Endothelial cell of umbilical vein (primary cell): ENCODE measurements around the gene PLCH1. TPM values are rescaled to one million over a fixed set of nuclear protein-coding genes. Genes with fewer than 3 reads are reported as not detected.

Experiments used
- BruUV-seq: library from RNA; stranded (reverse); fragments of 400-500 nt; replicated peaks from 2 replicates; lab custom pipeline; 2021; lab: Mats Ljungman, UMichigan
- CTCF ChIA-PET: fragments of 300-600, 350-600 bp; sonication (Branson Sonifier 250); formaldehyde crosslinking; loops from one replicate; lab custom pipeline; 2021; ENCODE audit warnings: antibody characterized with exemption, inconsistent platforms; lab: Charles Lee
- POLR2A ChIA-PET: fragments of 300-600, 350-600 bp; sonication (Branson Sonifier 250); formaldehyde crosslinking; loops from one replicate; lab custom pipeline; 2021; ENCODE audit warnings: antibody characterized with exemption, inconsistent platforms; lab: Charles Lee
- DNase-seq: peaks from one replicate; pipeline ENCODE4 v3.0.0-alpha.2; 2011; ENCODE audit warnings: low read depth, low spot score
- FAIRE-seq: peaks from 2 replicates; lab custom pipeline; 2011; peaks lifted over from hg19 to GRCh38; lab: Jason Lieb, UNC
- H2AFZ ChIP-seq: 2 replicates; pipeline ENCODE4 v1.6.0; 2012; ENCODE audit warnings: low read depth, low read length, control low read depth, inconsistent platforms
- H3K27ac ChIP-seq: 2 replicates; pipeline ENCODE4 v1.5.1; 2011; ENCODE audit warnings: low read depth, mild to moderate bottlenecking, control low read depth, low read length, moderate library complexity; ENCODE audit not compliant: insufficient read depth
- H3K27me3 ChIP-seq, 2 experiments: 2 replicates each; pipeline versions ENCODE4 v1.6.0 to v1.6.1; 2011; ENCODE audit warnings: low read length in 2 of 2, mixed read lengths in 1 of 2; ENCODE audit not compliant: control insufficient read depth in 2 of 2, insufficient read depth in 2 of 2
- H3K36me3 ChIP-seq, 2 experiments: 2 replicates in 1 of 2; 3 replicates in 1 of 2; pipeline ENCODE4 v1.5.1; 2011; ENCODE audit warnings: low read length in 2 of 2, mild to moderate bottlenecking in 1 of 2, moderate library complexity in 1 of 2; ENCODE audit not compliant: control insufficient read depth in 2 of 2, insufficient read depth in 2 of 2; ENCODE audit errors: extremely low read depth in 1 of 2
- H3K4me1 ChIP-seq: 3 replicates; pipeline ENCODE4 v1.5.1; 2011; ENCODE audit warnings: mild to moderate bottlenecking, low read length; ENCODE audit not compliant: control insufficient read depth, insufficient read depth; ENCODE audit errors: extremely low read depth
- H3K4me2 ChIP-seq: 2 replicates; pipeline ENCODE4 v1.6.1; 2011; ENCODE audit warnings: low read length, control low read depth, mixed read lengths; ENCODE audit not compliant: insufficient read depth
- H3K4me3 ChIP-seq, 3 experiments: fragments of 200-600 bp in 1 of 3; sonication (generic), shearing (Covaris generic) in 1 of 3; replicated peaks in 1 of 3; 2 replicates each; pipeline ENCODE4 v1.5.1; 2011 to 2016; ENCODE audit warnings: control low read depth in 3 of 3, low read length in 3 of 3, mild to moderate bottlenecking in 2 of 3, inconsistent platforms in 1 of 3, low read depth in 1 of 3, moderate library complexity in 1 of 3; ENCODE audit not compliant: insufficient read depth in 1 of 3
- H3K79me2 ChIP-seq: 2 replicates; pipeline ENCODE4 v1.6.0; 2012; ENCODE audit warnings: low read length, inconsistent platforms; ENCODE audit not compliant: control insufficient read depth, insufficient read depth
- H3K9ac ChIP-seq: replicated peaks from 2 replicates; pipeline ENCODE3; 2011; ENCODE audit warnings: low read length, control low read depth; ENCODE audit not compliant: insufficient read depth; ENCODE audit errors: extremely low read depth
- H3K9me1 ChIP-seq: replicated peaks from 3 replicates; pipeline ENCODE4 v1.6.0; 2011; ENCODE audit warnings: mild to moderate bottlenecking, low read length; ENCODE audit not compliant: control insufficient read depth, insufficient read depth; ENCODE audit errors: extremely low read depth
- H3K9me3 ChIP-seq: replicated peaks from 2 replicates; pipeline ENCODE4 v1.5.1; 2012; ENCODE audit warnings: low read length, inconsistent platforms; ENCODE audit not compliant: control insufficient read depth, insufficient read depth
- H4K20me1 ChIP-seq: replicated peaks from 2 replicates; pipeline ENCODE3; 2011; ENCODE audit warnings: mild to moderate bottlenecking, low read length; ENCODE audit not compliant: control insufficient read depth, insufficient read depth; ENCODE audit errors: extremely low read depth
- CTCF ChIP-seq, 2 donors: IDR thresholded peaks; 1 replicate in 1 of 2; 2 replicates in 1 of 2; pipeline ENCODE4 v1.5.1; 2011; ENCODE audit warnings: low read length in 2 of 2, mild to moderate bottlenecking in 2 of 2, moderate library complexity in 2 of 2, control low read depth in 1 of 2, inconsistent platforms in 1 of 2, low read depth in 1 of 2; ENCODE audit not compliant: insufficient read depth in 1 of 2; ENCODE audit errors: extremely low read depth in 1 of 2
- EZH2 ChIP-seq: IDR thresholded peaks from 2 replicates; pipeline ENCODE4 v1.6.1; 2012; ENCODE audit warnings: borderline replicate concordance, low read depth, mild to moderate bottlenecking, moderate library complexity, low read length, inconsistent platforms; ENCODE audit not compliant: severe bottlenecking
- FOS ChIP-seq: IDR thresholded peaks from 2 replicates; pipeline ENCODE4 v1.6.1; 2011; ENCODE audit warnings: mild to moderate bottlenecking, low read length, moderate library complexity, borderline replicate concordance; ENCODE audit not compliant: insufficient read depth
- GATA2 ChIP-seq: IDR thresholded peaks from 2 replicates; pipeline ENCODE4 v1.7.0; 2011; ENCODE audit warnings: low read depth, mild to moderate bottlenecking, moderate library complexity, mixed read lengths, low read length; ENCODE audit not compliant: insufficient read length, insufficient read depth
- JUN ChIP-seq: IDR thresholded peaks from 2 replicates; pipeline ENCODE4 v1.6.1; 2011; ENCODE audit warnings: borderline replicate concordance, low read depth; ENCODE audit not compliant: insufficient read length, insufficient read depth
- MAX ChIP-seq: IDR thresholded peaks from 2 replicates; pipeline ENCODE4 v1.6.1; 2011; ENCODE audit not compliant: insufficient read depth, insufficient read length
- MYC ChIP-seq: IDR thresholded peaks from one replicate; pipeline ENCODE4 v1.6.1; 2011; ENCODE audit warnings: mild to moderate bottlenecking, low read depth, low read length
- POLR2A ChIP-seq: IDR thresholded peaks from 2 replicates; pipeline ENCODE4 v1.6.1; 2012; ENCODE audit warnings: low read depth, mild to moderate bottlenecking, control low read depth, low read length
- POLR2AphosphoS5 ChIP-seq: IDR thresholded peaks from 2 replicates; pipeline ENCODE4 v1.6.1; 2012; ENCODE audit warnings: low read depth, mild to moderate bottlenecking, control low read depth, low read length, moderate library complexity; ENCODE audit not compliant: insufficient read depth
- dilution Hi-C: fragments of 300-500 bp; cut with MboI; formaldehyde crosslinking; loops from one replicate; pipeline ENCODE4 v1.15.0; 2019; ENCODE audit warnings: low sequenced_read_pairs; ENCODE audit not compliant: extremely low pct_ligation_motif_present
- intact Hi-C: fragments of 100-400 bp; cut with micrococcal nuclease; formaldehyde crosslinking; loops from one replicate; pipeline ENCODE4 v1.10.0; 2022
- polyA plus RNA-seq, 4 experiments: library from polyadenylated mRNA; depleted of rRNA in 3 of 4; stranded (reverse) in 3 of 4; unstranded in 1 of 4; fragments of >200 nt; gene quantifications; 2 replicates each; pipeline versions ENCODE4 v1.2.1 to v1.2.3, GENCODE V29; 2011 to 2012; ENCODE audit warnings: missing spikeins in 1 of 4
- total RNA-seq: library from RNA; stranded (reverse); gene quantifications from 2 replicates; pipeline ENCODE4 v1.2.3, GENCODE V29; 2021

The PLCH1 gene
- total and polyA plus RNA-seq, 2 donors (not counting 3 experiments of a cell fraction or from before 2014, with no cell fraction given), result 0.03 TPM; not detected in 1

DNA sequence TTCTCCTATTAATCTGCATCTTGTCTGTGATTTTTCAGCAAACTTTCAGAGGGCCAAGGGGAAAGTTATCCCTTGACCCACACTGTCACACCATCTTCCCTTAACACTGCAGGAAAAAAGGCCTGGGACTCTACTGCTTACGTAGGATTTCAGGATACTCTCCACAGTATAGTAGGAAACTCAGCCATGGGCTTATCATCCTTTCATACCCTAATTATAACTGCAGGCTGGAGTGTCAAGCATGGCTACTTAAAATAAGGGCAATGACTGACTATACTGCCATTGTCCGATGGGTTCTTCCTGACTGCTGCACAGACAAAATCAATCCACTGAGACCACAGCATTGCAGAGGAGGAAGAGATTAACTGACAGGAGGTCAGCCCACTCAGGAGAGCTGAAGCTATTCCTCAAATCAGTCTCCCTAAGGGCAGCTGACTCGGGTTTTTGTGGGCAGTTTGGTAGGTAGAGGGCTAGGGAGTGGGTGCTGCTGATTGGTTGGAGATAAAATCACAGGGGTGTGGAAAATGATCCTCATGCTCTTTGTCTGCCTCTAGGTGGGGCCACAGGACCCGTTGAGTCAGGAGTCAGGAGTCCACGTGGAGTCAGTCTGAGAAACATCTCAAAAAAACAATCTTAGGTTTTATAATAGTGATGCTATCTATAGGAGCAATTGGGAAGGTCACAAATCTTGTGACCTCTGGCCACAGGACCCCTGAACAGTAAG, 333.2 kb downstream of the PLCH1 start:
- dilution Hi-C loops (no loop called here), intact Hi-C loops (no loop called here)
- BruUV-seq, result no TSS peak
- Histone ChIP-seq H3K27ac (no peak overlapping the region), H3K27me3 (no peaks in the 10 kb centered on the region), H3K9ac (no peak overlapping the region), H3K4me3 (no peak overlapping the region), H3K36me3 (no peaks in the 10 kb centered on the region), H3K79me2 (no peaks in the 10 kb centered on the region), H3K9me3 (no peaks in the 10 kb centered on the region), H2AFZ (no peak overlapping the region), H3K4me1 (no peaks in the 10 kb centered on the region), H3K4me2 (no peak overlapping the region), H3K9me1 (no peaks in the 10 kb centered on the region), H4K20me1 (no peaks in the 10 kb centered on the region)
- FAIRE-seq (no peak), DNase-seq (no peak)
- ChIA-PET POLR2A (no interaction called here), CTCF (no interaction called here)
- TF ChIP-seq CTCF (IDR thresholded peaks at IDR 0.05; ENCODE audit: extremely low read depth in 1 of 2, insufficient read depth in 1 of 2, low read depth in 1 of 2, low read length in 2 of 2) (no peak), POLR2AphosphoS5 (no peak)

DNA sequence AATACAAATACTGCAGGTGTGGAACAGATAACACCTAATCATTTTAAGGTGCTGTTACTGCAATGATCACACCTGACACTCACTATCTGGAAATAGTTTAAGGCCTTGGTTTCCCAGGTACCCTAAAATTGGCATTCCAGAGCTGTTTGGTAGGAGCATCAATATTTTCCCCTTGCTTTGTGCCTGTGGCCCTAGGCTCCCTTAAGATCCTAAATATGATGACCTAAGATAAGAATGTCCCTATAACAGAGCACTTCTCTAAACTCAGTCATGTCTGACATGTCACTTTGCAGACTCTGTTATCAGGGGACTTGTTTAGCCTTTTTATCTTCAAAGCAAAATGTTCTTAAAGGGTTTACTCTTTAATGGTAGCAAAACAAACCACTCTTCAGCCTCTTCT, 335.5 kb downstream of the PLCH1 start:
- H3K4me1 ChIP-seq, result no peaks in the 10 kb centered on the region
- H4K20me1 ChIP-seq, result no peaks in the 10 kb centered on the region
- dilution Hi-C loops (no loop called here), intact Hi-C loops (no loop called here)
- BruUV-seq, result no TSS peak
- H3K79me2 ChIP-seq, result no peaks in the 10 kb centered on the region
- H3K9me3 ChIP-seq, result no peaks in the 10 kb centered on the region
- no peak overlapping the region for H2AFZ ChIP-seq
- H3K27me3 ChIP-seq, result no peaks in the 10 kb centered on the region
- DNase-seq (no peak), FAIRE-seq (no peak)
- H3K4me3 ChIP-seq, result no peak overlapping the region
- no peaks in the 10 kb centered on the region for H3K9me1 ChIP-seq
- ChIA-PET POLR2A (no interaction called here), CTCF (no interaction called here)
- H3K4me2 ChIP-seq, result no peak overlapping the region
- H3K36me3 ChIP-seq, result no peaks in the 10 kb centered on the region
- H3K9ac ChIP-seq, result no peak overlapping the region
- no peak overlapping the region for H3K27ac ChIP-seq
- no peak for TF ChIP-seq POLR2A
- TF ChIP-seq CTCF (IDR thresholded peaks at IDR 0.05; ENCODE audit: extremely low read depth in 1 of 2, insufficient read depth in 1 of 2, low read depth in 1 of 2, low read length in 2 of 2), result no peak
- no peak for TF ChIP-seq JUN
- no peak for TF ChIP-seq FOS
- TF ChIP-seq MAX, result no peak
- TF ChIP-seq EZH2, result no peak
- no peak for TF ChIP-seq MYC
- no peak for TF ChIP-seq POLR2AphosphoS5
- no peak for TF ChIP-seq GATA2
